HepG2 (cell line): ENCODE data around the gene CABP4. TPM values are rescaled to one million over a fixed set of nuclear protein-coding genes. Genes with fewer than 3 reads are reported as not detected.

Source experiments
- ETS1 ChIP-seq: sonication (generic); formaldehyde crosslinking; IDR thresholded peaks from 2 replicates; pipeline ENCODE4 v1.4.0; 2020; ENCODE audit warnings: missing genetic modification reagents
- FOXA3 ChIP-seq: IDR thresholded peaks from 2 replicates; pipeline ENCODE4 v1.6.1; 2016; ENCODE audit warnings: missing genetic modification reagents, missing compliant biosample characterization
- KDM2A ChIP-seq: sonication (generic); formaldehyde crosslinking; IDR thresholded peaks from 2 replicates; pipeline ENCODE4 v1.4.0; 2020; ENCODE audit warnings: low read depth, missing genetic modification reagents, borderline replicate concordance
- KMT2B ChIP-seq: IDR thresholded peaks from 2 replicates; pipeline ENCODE4 v1.6.1; 2016; ENCODE audit warnings: missing genetic modification reagents, missing compliant biosample characterization
- NCOR1 ChIP-seq: fragments of 200-600 bp; sonication (generic); IDR thresholded peaks from 2 replicates; pipeline ENCODE4 v1.7.0; 2017; ENCODE audit warnings: antibody characterized with exemption, low read length, borderline replicate concordance
- PCBP2 ChIP-seq: fragments of 200-400 bp; formaldehyde crosslinking; optimal IDR thresholded peaks from 2 replicates; pipeline ENCODE3; 2018; ENCODE audit warnings: low read length, low read depth; ENCODE audit not compliant: poor library complexity, severe bottlenecking
- POLR2AphosphoS2 ChIP-seq: IDR thresholded peaks from 2 replicates; pipeline ENCODE4 v1.6.1; 2011; ENCODE audit warnings: low read depth, low read length, improper control_type of control experiment
- SATB2 ChIP-seq: sonication (generic); formaldehyde crosslinking; IDR thresholded peaks from 2 replicates; pipeline ENCODE4 v1.5.0; 2020; ENCODE audit warnings: missing genetic modification reagents
- SMC3 ChIP-seq: IDR thresholded peaks from 2 replicates; pipeline ENCODE4 v1.6.1; 2011; ENCODE audit warnings: low read length, improper control_type of control experiment
- THAP7 ChIP-seq: sonication (generic); formaldehyde crosslinking; IDR thresholded peaks from 2 replicates; pipeline ENCODE4 v1.8.1; 2023; ENCODE audit warnings: mild to moderate bottlenecking, missing genetic modification reagents
- ZFP41 ChIP-seq: sonication (generic); formaldehyde crosslinking; IDR thresholded peaks from 2 replicates; pipeline ENCODE4 v1.4.0; 2020; ENCODE audit warnings: mild to moderate bottlenecking, missing genetic modification reagents, borderline replicate concordance
- ZNF253 ChIP-seq: sonication (generic); formaldehyde crosslinking; IDR thresholded peaks from 2 replicates; pipeline ENCODE4 v1.8.0; 2022; ENCODE audit warnings: mild to moderate bottlenecking, missing genetic modification reagents, borderline replicate concordance
- ZNF703 ChIP-seq: sonication (generic); formaldehyde crosslinking; IDR thresholded peaks from 2 replicates; pipeline ENCODE4 v1.5.1; 2020; ENCODE audit warnings: missing genetic modification reagents, mild to moderate bottlenecking, moderate library complexity, borderline replicate concordance
- polyA plus RNA-seq, 8 experiments: library from polyadenylated mRNA; depleted of rRNA in 3 of 8; stranded (reverse) in 7 of 8; unstranded in 1 of 8; fragments of >200 nt; fragmentation: Illumina TruSeq in 4 of 8; extraction: Trizol in 4 of 8; gene quantifications; 2 replicates each; pipeline versions ENCODE4 v1.2.1 to v1.2.3, GENCODE V29; 2011 to 2016; ENCODE audit warnings: low read depth in 4 of 8, missing spikeins in 1 of 8, mixed read lengths in 1 of 8; ENCODE audit not compliant: insufficient read depth in 1 of 8
- total RNA-seq, 5 experiments: library from RNA; depleted of rRNA; stranded (reverse); fragments of >200 nt; fragmentation: Illumina TruSeq; extraction: Trizol; gene quantifications; 2 replicates each; pipeline ENCODE4 v1.2.3, GENCODE V29; 2016; ENCODE audit warnings: low read depth in 1 of 5
- TF ChIP-seq, protein P1 (sequence below): IDR thresholded peaks from 2 replicates; pipeline ENCODE4 v1.6.1; 2018; ENCODE audit warnings: missing genetic modification reagents, mild to moderate bottlenecking, missing compliant biosample characterization
- TF ChIP-seq, protein P2 (sequence below): sonication (generic); formaldehyde crosslinking; IDR thresholded peaks from 2 replicates; pipeline ENCODE4 v1.5.1; 2020; ENCODE audit warnings: missing genetic modification reagents, mild to moderate bottlenecking, borderline replicate concordance
- TF ChIP-seq, protein P3 (sequence below): sonication (generic); formaldehyde crosslinking; IDR thresholded peaks from 2 replicates; pipeline ENCODE4 v1.8.0; 2022; ENCODE audit warnings: mild to moderate bottlenecking, missing genetic modification reagents; ENCODE audit not compliant: insufficient replicate concordance

Gene CABP4
- total and polyA plus RNA-seq, 2 of the 13 experiments (the other 11 are each of a cell fraction or from before 2014, with no cell fraction given) = not detected

DNA sequence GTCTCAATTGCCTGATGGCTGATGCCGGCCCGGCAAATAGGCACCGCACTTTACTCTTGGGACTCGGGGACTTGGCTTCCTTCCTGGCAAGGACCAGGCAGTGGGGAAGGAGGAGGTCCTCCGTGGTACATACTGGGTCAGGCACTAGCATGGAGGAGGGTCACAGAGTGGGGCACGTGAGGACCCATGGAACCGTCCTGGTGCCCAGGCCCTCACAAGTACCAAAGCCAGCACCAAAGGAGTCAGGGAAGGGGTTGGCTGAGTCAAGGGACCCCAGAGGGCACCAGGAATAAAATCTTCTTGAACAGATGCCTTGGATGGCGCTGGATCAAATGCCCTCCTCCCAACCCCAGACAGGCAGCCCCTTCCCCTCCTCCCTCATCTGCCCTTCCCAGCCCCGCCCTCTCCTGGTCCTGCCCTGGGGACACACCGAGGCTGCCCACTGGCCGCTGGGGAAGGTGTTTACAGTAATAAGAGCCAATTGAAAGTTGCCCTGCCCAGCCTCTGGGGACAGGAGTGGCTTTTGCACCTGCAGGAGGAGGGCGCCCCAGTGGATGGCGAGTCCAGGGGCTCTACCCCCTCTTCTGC, 45.3 kb upstream of the CABP4 start (continued):
- TF ChIP-seq, protein P1, sequence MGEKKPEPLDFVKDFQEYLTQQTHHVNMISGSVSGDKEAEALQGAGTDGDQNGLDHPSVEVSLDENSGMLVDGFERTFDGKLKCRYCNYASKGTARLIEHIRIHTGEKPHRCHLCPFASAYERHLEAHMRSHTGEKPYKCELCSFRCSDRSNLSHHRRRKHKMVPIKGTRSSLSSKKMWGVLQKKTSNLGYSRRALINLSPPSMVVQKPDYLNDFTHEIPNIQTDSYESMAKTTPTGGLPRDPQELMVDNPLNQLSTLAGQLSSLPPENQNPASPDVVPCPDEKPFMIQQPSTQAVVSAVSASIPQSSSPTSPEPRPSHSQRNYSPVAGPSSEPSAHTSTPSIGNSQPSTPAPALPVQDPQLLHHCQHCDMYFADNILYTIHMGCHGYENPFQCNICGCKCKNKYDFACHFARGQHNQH (CRISPR knock-in tag) = no peak
- TF ChIP-seq FOXA3 (CRISPR knock-in tag) (peak; percentile 55), ZNF253 (CRISPR knock-in tag) (no peak), KDM2A (0 out of 2 replicates have a peak, but pooled peaks have one; percentile 21), ZFP41 (CRISPR knock-in tag) (no peak), NCOR1 (no peak), SMC3 (no peak), PCBP2 (no peak), THAP7 (0 out of 2 replicates have a peak, but pooled peaks have one; percentile 30), ZNF703 (CRISPR knock-in tag) (no peak), KMT2B (CRISPR knock-in tag) (no peak), POLR2AphosphoS2 (no peak), SATB2 (CRISPR knock-in tag) (no peak), ETS1 (CRISPR knock-in tag) (no peak)
- TF ChIP-seq, protein P2, sequence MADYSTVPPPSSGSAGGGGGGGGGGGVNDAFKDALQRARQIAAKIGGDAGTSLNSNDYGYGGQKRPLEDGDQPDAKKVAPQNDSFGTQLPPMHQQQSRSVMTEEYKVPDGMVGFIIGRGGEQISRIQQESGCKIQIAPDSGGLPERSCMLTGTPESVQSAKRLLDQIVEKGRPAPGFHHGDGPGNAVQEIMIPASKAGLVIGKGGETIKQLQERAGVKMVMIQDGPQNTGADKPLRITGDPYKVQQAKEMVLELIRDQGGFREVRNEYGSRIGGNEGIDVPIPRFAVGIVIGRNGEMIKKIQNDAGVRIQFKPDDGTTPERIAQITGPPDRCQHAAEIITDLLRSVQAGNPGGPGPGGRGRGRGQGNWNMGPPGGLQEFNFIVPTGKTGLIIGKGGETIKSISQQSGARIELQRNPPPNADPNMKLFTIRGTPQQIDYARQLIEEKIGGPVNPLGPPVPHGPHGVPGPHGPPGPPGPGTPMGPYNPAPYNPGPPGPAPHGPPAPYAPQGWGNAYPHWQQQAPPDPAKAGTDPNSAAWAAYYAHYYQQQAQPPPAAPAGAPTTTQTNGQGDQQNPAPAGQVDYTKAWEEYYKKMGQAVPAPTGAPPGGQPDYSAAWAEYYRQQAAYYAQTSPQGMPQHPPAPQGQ (CRISPR knock-in tag) = no peak
- TF ChIP-seq, protein P3, sequence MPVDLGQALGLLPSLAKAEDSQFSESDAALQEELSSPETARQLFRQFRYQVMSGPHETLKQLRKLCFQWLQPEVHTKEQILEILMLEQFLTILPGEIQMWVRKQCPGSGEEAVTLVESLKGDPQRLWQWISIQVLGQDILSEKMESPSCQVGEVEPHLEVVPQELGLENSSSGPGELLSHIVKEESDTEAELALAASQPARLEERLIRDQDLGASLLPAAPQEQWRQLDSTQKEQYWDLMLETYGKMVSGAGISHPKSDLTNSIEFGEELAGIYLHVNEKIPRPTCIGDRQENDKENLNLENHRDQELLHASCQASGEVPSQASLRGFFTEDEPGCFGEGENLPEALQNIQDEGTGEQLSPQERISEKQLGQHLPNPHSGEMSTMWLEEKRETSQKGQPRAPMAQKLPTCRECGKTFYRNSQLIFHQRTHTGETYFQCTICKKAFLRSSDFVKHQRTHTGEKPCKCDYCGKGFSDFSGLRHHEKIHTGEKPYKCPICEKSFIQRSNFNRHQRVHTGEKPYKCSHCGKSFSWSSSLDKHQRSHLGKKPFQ = no peak
